Karpas-422 (cell line): ENCODE results near the gene C1orf122. TPM values are rescaled to one million over a fixed set of nuclear protein-coding genes. Genes with fewer than 3 reads are reported as not detected.

Experiments used
- DNase-seq: peaks from one replicate; pipeline ENCODE4 v3.0.0-alpha.2; 2015
- H2AFZ ChIP-seq: fragments of 200-600 bp; sonication (generic); 2 replicates; pipeline ENCODE4 v1.6.1; 2014; ENCODE audit warnings: antibody characterized with exemption, low read length, mixed read lengths
- H3K27ac ChIP-seq: fragments of 200-600 bp; sonication (generic); 2 replicates; pipeline ENCODE4 v1.5.1; 2014; ENCODE audit warnings: mild to moderate bottlenecking, low read length, moderate library complexity
- H3K27me3 ChIP-seq: fragments of 200-600 bp; sonication (generic); 2 replicates; pipeline ENCODE4 v1.6.1; 2014; ENCODE audit warnings: low read length, mixed read lengths
- H3K36me3 ChIP-seq: fragments of 200-600 bp; sonication (generic); 2 replicates; pipeline ENCODE4 v1.6.1; 2014; ENCODE audit warnings: low read length, mixed read lengths; ENCODE audit not compliant: insufficient read depth
- H3K4me1 ChIP-seq: fragments of 200-600 bp; sonication (generic); 2 replicates; pipeline ENCODE4 v1.6.1; 2014; ENCODE audit warnings: mild to moderate bottlenecking, low read length, mixed read lengths
- H3K4me2 ChIP-seq: fragments of 200-600 bp; sonication (generic); 2 replicates; pipeline ENCODE4 v1.6.1; 2014; ENCODE audit warnings: low read length, low read depth, mild to moderate bottlenecking; ENCODE audit not compliant: poor library complexity, severe bottlenecking
- H3K4me3 ChIP-seq: fragments of 200-600 bp; sonication (generic); 2 replicates; pipeline ENCODE4 v1.5.1; 2014; ENCODE audit warnings: mild to moderate bottlenecking, antibody characterized with exemption, low read length, mixed read lengths
- H3K79me2 ChIP-seq: fragments of 200-600 bp; sonication (generic); 2 replicates; pipeline ENCODE4 v1.6.1; 2014; ENCODE audit warnings: mild to moderate bottlenecking, low read length, mixed read lengths
- H3K9ac ChIP-seq: fragments of 200-600 bp; sonication (generic); 2 replicates; pipeline ENCODE4 v1.6.0; 2014; ENCODE audit warnings: low read length
- H3K9me2 ChIP-seq: fragments of 200-600 bp; sonication (generic), shearing (Covaris generic); replicated peaks from 2 replicates; pipeline ENCODE4 v1.6.0; 2014; ENCODE audit warnings: mild to moderate bottlenecking, low read length, moderate library complexity; ENCODE audit not compliant: insufficient read depth
- H3K9me3 ChIP-seq: fragments of 300-700, 200-600 bp; sonication (generic); 2 replicates; pipeline ENCODE4 v1.6.1; 2014; ENCODE audit warnings: low read length, mixed read lengths
- H4K20me1 ChIP-seq: fragments of 200-600 bp; sonication (generic); 2 replicates; pipeline ENCODE4 v1.6.1; 2014; ENCODE audit warnings: mild to moderate bottlenecking, antibody characterized with exemption, low read length, low read depth; ENCODE audit not compliant: insufficient read depth
- total RNA-seq: library from RNA; depleted of rRNA; stranded (reverse); fragments of >200 nt; shearing (Covaris generic); gene quantifications from 2 replicates; pipeline ENCODE4 v1.2.3, GENCODE V29; 2014; ENCODE audit warnings: low replicate concordance

C1orf122 gene
- total RNA-seq, 1 experiment from 2014 or later: 26.2 TPM

DNA sequence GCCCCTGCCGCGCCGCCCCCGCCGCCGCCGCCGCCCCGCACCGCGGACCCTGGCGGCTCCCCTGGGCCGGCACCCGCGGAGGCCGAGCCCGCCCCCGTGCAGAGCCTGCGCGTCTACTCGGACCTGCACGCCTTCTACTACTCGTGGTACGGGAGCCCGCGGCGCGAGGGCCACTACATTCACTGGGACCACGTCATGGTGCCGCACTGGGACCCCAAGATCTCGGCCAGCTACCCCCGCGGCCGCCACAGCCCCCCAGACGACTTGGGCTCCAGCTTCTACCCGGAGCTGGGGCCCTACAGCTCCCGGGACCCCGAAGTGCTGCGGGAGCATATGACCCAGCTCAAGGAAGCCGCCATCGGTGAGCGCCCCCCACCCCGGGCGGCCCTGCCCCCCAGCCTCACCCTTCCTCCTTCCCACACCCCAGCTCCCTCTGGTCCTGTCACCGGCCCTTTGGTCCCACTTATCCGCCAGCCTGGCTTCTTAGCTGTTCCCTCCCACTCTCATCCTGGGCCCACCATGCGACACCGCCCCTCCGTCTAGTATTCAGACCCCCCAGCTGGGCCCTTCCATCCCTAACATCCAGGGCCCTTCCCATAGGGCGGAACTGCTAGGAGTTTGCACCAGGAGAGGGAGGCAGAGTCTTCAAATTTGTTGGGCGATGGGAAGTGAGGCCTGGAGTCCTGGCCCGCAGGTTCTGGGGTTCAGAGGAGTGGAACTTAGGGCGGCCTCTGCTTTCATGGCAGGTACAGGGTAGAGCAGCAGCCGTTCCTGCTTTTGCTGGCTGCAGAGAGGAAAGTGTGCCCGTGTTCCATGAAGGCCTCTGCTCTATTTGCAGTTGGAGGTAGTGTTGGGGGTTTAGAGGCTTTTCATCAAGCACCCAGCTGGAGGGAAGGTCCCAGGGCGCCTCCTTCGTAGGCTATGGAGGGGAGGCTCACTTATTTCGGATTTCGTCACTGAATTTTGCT lies 12.9 kb upstream of the C1orf122 start:
- Histone ChIP-seq H3K9me3 (no peaks in the 10 kb centered on the region), H3K4me2 (peak overlapping the region; percentile 99), H3K9me2 (no peaks in the 10 kb centered on the region), H3K79me2 (peaks cover 23% of the 10 kb centered on the region), H2AFZ (0 out of 2 replicates have a peak overlapping the region, but pooled peaks have one; percentile 71), H3K27me3 (no peaks in the 10 kb centered on the region), H3K4me3 (peak overlapping the region; percentile 85), H4K20me1 (peaks cover 6% of the 10 kb centered on the region; the same call in 1 of the 2 replicates), H3K4me1 (peaks cover 19% of the 10 kb centered on the region), H3K9ac (peak overlapping the region; percentile 98), H3K27ac (peak overlapping the region; percentile 34; the same call in 1 of the 2 replicates), H3K36me3 (peaks cover 19% of the 10 kb centered on the region)
- peak; percentile 53 for DNase-seq

DNA sequence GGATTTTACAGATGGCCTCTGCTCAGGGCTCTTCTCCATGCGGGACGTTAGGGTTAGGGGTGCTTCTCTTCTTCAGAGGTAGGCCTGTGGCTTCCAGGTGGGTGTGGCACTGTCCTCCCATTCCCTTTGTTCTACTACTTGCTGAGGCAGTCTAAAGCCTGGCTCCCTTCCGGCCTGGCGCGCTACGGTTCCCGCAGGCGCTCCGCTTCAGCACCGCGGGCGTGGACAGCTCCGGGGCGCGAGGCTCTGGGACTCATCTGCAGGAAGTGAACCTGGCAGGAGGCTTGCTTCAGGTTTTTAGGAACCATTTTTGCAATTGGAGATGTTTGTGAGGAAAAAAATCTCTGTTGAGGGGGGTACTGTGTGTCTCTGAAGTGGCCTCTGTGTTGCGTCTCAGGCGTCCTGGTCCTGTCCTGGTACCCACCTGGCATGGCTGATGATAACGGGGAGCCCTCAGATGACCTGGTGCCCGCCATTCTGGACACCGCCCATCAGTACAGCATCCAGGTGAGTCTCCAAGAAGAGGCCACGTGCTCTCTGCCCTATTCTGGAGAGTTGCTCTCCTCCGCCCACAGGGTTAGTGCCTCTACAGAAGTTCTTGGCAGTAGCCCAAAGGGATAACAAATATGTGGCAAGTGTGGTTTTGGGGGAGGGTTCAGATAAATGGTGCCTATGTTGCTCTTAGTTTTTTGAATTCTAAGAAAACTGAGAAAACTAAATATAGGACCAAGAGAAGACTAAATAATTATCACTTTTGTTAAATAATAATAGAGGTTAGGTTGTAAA lies 12.1 kb upstream of the C1orf122 start:
- DNase-seq: peak; percentile 38
- Histone ChIP-seq H3K9ac (peak overlapping the region; percentile 98), H3K4me1 (peaks cover 19% of the 10 kb centered on the region), H3K9me2 (no peaks in the 10 kb centered on the region), H3K4me3 (peak overlapping the region; percentile 85), H3K36me3 (peaks cover 24% of the 10 kb centered on the region), H3K79me2 (peaks cover 23% of the 10 kb centered on the region), H3K27me3 (no peaks in the 10 kb centered on the region), H3K4me2 (peak overlapping the region; percentile 99), H3K27ac (no peak overlapping the region), H3K9me3 (no peaks in the 10 kb centered on the region), H4K20me1 (peaks cover 7% of the 10 kb centered on the region; the same call in 1 of the 2 replicates), H2AFZ (no peak overlapping the region)

- Histone ChIP-seq H3K9me3 (no peaks in the 10 kb centered on the region), H3K4me3 (no peak overlapping the region), H3K9ac (no peak overlapping the region), H3K27ac (no peak overlapping the region), H3K4me2 (no peak overlapping the region), H3K9me2 (no peaks in the 10 kb centered on the region), H3K36me3 (peaks cover 37% of the 10 kb centered on the region), H3K27me3 (no peaks in the 10 kb centered on the region), H3K4me1 (peaks cover 19% of the 10 kb centered on the region), H3K79me2 (peaks cover 27% of the 10 kb centered on the region), H2AFZ (no peak overlapping the region), H4K20me1 (peaks cover 11% of the 10 kb centered on the region; the same call in 1 of the 2 replicates)
- no peak for DNase-seq
Measured at GRCh38 chr1:37797750-37798345, 9.7 kb upstream of the C1orf122 start.

DNA sequence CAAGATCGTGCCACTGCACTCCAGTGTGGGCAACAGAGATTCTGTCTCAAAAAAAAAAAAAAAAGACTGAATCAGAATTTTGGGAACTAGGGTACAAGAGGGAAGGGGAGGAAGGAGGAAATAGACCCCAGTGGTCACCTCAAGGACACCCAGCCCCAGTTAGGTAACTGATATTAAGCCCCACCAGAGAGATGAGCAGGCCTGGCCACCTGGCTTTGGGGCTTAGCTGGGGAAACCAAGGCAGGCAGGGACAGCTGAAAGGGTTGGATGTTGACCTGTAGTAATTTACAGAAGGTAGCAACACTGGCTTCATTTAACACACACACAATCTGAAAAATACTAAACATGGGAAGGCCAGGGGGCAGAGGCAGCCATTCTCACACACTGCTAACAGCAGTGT lies 5.2 kb upstream of the C1orf122 start:
- H3K27me3 ChIP-seq: no peaks in the 10 kb centered on the region
- peaks cover 10% of the 10 kb centered on the region for H3K4me1 ChIP-seq
- DNase-seq: no peak
- no peak overlapping the region for H3K9ac ChIP-seq
- no peak overlapping the region for H3K4me2 ChIP-seq
- no peak overlapping the region for H2AFZ ChIP-seq
- H3K4me3 ChIP-seq: no peak overlapping the region
- no peaks in the 10 kb centered on the region for H3K9me3 ChIP-seq
- peaks cover 39% of the 10 kb centered on the region for H3K79me2 ChIP-seq
- no peak overlapping the region for H3K27ac ChIP-seq
- peaks cover 37% of the 10 kb centered on the region for H4K20me1 ChIP-seq
- peaks cover 70% of the 10 kb centered on the region for H3K36me3 ChIP-seq
- no peaks in the 10 kb centered on the region for H3K9me2 ChIP-seq

GRCh38 chr1:37807220-37807554 lies 403 bp upstream of the C1orf122 start:
- H3K27ac ChIP-seq: peak overlapping the region; percentile 26; the same call in 1 of the 2 replicates
- peak overlapping the region; percentile 78 for H3K9ac ChIP-seq
- H3K4me3 ChIP-seq: peak overlapping the region; percentile 86
- peak overlapping the region; percentile 96 for H3K4me2 ChIP-seq
- peaks cover 34% of the 10 kb centered on the region for H4K20me1 ChIP-seq
- DNase-seq: peak; percentile 41
- H3K9me3 ChIP-seq: no peaks in the 10 kb centered on the region
- H3K4me1 ChIP-seq: peaks cover 43% of the 10 kb centered on the region
- H3K27me3 ChIP-seq: no peaks in the 10 kb centered on the region
- H3K79me2 ChIP-seq: peaks cover 67% of the 10 kb centered on the region
- no peaks in the 10 kb centered on the region for H3K9me2 ChIP-seq
- peaks cover 48% of the 10 kb centered on the region for H3K36me3 ChIP-seq
- H2AFZ ChIP-seq: no peak overlapping the region

- no peak overlapping the region for H2AFZ ChIP-seq
- H3K9me2 ChIP-seq: no peaks in the 10 kb centered on the region
- H3K9me3 ChIP-seq: no peaks in the 10 kb centered on the region
- H3K27ac ChIP-seq: peak overlapping the region; percentile 40; the same call in 1 of the 2 replicates
- H3K4me2 ChIP-seq: peak overlapping the region; percentile 88
- peaks cover 43% of the 10 kb centered on the region for H3K4me1 ChIP-seq
- H3K9ac ChIP-seq: peak overlapping the region; percentile 78
- no peaks in the 10 kb centered on the region for H3K27me3 ChIP-seq
- H3K4me3 ChIP-seq: peak overlapping the region; percentile 86
- peak; percentile 73 for DNase-seq
- peaks cover 35% of the 10 kb centered on the region for H3K36me3 ChIP-seq
- H3K79me2 ChIP-seq: peaks cover 69% of the 10 kb centered on the region
- H4K20me1 ChIP-seq: peaks cover 29% of the 10 kb centered on the region
Measured at GRCh38 chr1:37808369-37809319, 1.1 kb downstream of the C1orf122 start.

DNA sequence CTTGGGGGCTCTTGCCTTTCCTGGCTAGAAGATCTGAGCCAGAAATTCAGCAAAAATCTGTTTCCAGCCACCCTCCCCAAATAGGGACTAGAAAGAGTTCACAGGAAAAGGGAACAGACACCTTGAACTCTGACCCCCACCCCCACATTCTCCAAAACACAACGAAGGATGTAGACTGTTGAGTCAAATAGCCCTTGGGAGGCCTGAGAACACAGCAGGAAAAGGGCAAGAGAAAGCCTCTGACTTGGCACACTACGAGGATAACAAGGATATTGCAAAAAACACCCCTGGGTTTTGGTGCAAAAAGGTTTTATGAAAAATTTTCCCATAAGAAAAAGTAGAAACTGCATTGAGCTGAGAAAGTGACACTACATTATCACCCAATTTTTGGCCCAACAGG lies 2.4 kb downstream of the C1orf122 start:
- Histone ChIP-seq H3K27me3 (no peaks in the 10 kb centered on the region), H3K9me3 (no peaks in the 10 kb centered on the region), H2AFZ (no peak overlapping the region), H3K9me2 (no peaks in the 10 kb centered on the region), H3K9ac (no peak overlapping the region), H4K20me1 (peaks cover 20% of the 10 kb centered on the region), H3K4me2 (no peak overlapping the region), H3K4me1 (peaks cover 43% of the 10 kb centered on the region), H3K36me3 (peaks cover 22% of the 10 kb centered on the region; the same call in 1 of the 2 replicates), H3K79me2 (peaks cover 63% of the 10 kb centered on the region), H3K27ac (peak overlapping the region; percentile 41; the same call in 1 of the 2 replicates), H3K4me3 (no peak overlapping the region)
- DNase-seq: no peak
